H54 (cell line): ENCODE results near the gene ACTA1.
"Not testable (repeated sequence)": the region's sequence is repeated elsewhere in the genome, so short reads cannot be mapped to it uniquely, and the experiment has no call there.

Experiments
- DNase-seq: peaks from one replicate; pipeline ENCODE4 v3.0.0; 2011; ENCODE audit warnings: low spot score, mixed read lengths; ENCODE audit not compliant: insufficient read length
- FAIRE-seq: peaks from 3 replicates; lab custom pipeline; 2011; peaks lifted over from hg19 to GRCh38; lab: Jason Lieb, UNC
- POLR2A ChIP-seq: IDR thresholded peaks from 2 replicates; pipeline ENCODE4 v1.6.1; 2011; ENCODE audit warnings: low read depth, mild to moderate bottlenecking, low read length

The ACTA1 gene

DNA sequence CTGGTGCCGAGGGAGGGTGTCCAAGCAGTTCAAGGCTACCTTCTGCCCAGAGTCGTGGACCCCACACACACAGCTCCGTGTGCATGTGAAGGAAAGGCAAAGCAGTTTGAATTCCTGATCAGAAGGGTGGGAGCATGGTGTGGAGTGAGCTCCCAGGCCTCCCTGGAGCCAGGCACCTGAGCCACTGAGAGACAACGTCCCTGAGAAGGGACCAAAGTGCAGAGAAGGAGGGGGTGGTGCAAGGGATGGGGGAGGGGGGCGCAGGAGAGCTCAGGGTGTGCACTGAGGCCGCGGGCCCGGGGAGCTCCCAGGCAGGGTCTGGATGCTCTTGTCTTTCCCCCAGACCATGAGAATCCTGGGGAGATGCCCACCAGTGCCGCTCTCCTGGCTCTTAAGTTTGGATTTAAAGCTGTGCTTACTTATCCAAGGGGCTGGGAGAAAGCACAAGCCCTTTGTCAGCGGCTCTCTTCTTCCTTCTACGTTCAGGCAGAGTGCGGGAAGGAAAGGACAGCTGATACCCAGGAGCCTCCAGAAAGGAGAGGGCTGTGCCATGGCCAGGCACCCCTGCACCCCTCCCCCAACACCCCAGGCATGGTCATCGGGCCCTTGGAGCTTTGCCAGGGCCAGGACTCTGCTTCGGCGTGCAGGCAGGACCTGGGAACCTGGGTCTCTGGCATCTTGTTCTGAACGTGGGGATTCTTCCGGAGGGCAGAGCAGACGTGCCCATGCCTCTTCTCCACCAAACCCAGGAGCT lies 24.1 kb downstream of the ACTA1 start:
- no peak for TF ChIP-seq POLR2A
- FAIRE-seq (no peak), DNase-seq (no peak)

DNA sequence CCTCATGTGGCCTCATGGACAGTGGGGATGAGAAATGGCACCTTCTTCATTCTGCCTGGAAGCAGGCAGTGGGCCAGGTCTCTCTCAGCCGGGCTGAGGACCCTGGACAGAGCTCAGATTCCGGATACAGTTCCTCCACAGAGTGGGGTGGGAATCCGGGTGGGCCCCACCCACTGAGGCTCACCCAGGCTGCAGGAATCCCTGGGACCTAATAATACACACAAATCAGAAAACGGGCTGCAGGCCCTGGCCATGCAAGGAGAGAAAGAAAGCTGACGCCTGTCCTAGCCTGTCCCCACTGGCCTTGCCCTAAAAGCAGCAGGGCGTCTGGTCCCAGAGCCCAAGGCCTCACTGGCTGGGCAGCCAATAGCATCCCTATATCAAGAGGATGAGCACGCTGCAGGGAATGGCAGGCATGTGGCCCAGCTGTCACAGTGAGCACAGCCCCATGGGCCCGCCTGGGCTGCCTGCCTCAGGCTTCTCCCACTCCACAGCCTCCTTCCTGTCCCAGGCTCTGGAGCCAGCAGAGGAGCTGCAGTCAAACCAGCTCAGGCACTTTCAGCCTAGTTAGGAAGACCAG lies 25.3 kb downstream of the ACTA1 start:
- DNase-seq (no peak), FAIRE-seq (no peak)
- TF ChIP-seq POLR2A, result no peak

DNA sequence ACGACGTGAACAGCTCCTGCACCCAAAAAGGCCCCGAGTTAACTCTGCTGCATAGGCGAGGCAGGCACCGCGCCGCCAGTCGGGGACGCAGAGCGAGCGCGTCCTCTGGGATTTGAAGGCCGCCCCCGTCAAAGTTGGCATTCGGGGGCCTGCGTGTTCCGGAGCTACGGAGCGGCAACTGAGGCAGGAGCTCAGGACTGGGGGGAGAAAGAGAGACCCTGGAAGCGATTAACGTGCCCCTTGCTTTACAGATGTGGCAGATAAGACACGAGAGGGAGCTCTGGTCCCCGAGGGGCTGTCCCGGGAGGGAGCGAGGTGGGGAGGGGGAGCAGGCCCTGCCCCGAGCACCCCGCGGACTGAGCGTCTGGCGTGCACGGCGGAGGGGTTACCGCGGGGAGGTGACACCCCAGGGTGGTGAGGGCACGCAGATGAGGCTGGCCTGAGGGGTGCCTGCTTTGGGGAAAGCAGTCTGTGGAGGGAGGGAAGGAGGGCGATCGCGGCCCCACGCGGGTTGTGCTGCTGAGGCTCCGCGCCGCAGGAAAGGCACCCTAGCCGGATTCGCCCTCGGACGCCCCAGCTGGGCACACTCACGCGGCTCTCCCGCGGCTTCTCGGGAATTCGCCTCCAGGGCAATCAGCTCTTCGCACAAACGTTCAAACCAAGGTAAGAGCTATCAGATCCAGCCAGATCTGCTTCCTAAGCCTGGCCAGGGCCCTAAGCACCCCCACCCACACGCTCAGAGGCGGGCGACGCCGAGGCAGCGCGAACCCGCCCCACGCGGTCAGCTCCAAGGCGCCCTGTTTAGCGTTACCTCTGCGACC lies 26.5 kb downstream of the ACTA1 start:
- DNase-seq (no peak), FAIRE-seq (no peak)

DNA sequence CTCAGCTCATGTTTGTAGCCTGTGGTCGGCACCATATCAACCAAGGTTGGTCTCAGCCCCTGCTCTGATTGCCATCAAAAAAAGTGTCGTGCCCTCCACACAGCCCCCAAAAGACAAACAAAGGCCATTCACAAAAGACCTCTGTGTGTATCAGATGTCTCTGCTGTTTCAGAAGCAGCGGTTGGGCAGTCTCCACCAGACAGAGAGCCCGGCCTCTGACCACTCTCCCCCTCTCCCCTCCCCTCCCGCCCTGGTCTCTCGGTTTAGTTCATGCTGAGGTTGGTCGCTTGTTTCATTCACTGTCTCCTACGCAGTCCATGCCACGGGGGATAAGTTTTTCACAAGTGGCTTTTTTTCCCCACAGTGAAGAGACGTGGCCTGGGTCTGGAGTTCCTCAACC lies 27.1 kb downstream of the ACTA1 start:
- DNase-seq (no peak), FAIRE-seq (no peak)
- TF ChIP-seq POLR2A, result no peak

More for the DNA sequence above, 26.5 kb downstream of the ACTA1 start:
- TF ChIP-seq POLR2A, result no peak

DNA sequence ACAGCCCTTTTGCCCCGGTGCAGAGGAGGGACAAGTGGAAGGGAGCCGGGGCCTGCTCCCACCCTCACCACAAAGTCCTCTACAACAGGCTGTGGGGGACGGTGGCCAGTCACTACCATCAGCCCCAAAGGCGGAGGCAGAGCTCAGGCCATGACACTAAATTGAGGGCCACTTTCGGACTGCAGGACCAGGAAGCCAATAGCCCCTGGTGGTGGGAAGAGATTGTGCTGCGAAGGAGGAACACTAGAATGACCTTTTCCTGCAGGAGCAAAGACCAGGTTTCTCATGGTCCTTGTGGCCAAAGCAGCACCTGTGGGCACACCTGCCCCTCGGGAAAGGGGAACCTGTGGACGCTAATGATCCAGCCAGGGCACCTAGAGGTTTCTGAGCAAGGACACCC lies 30.3 kb downstream of the ACTA1 start:
- no peak for TF ChIP-seq POLR2A
- DNase-seq (no peak), FAIRE-seq (no peak)

DNA sequence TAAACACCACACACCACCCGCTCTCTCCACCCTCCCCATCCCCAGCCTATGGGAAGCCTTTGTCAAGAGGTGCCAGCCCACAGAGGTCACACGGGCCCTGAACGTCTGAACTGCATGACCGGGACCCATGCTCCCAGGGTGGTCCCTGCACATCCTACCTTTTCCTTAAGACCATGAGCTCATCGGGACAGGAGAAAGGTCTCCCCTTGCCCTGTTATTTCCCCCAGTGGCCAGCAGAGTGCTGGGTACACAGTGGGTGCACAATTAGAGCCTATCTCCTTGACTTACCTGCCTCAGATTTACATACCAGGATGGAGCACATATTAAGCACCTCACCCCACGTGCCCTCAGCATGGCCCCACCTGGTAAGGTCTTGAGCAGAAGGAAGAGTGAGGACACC lies 30.9 kb downstream of the ACTA1 start:
- no peak for TF ChIP-seq POLR2A
- no peak for DNase-seq
- FAIRE-seq, result no peak

DNA sequence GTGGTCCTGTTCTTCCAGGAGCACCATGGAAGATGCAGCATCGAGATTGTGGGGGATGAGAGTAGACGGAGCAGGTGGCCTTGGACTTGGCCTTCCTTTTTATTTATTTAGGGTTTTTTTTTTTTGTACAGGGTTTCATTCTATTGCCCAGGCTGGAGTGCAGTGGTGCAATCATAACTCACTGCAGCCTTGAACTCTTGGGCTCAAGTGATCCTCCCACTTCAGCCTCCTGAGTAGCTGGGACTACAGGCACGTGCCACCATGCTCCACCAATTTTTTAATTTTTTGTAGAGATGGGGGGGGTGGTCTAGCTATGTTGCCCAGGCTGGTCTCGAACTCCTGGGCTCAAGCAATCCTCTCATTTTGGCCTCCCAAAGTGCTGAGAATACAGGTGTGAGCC lies 31.6 kb downstream of the ACTA1 start:
- FAIRE-seq, DNase-seq: not testable (repeated sequence)

DNA sequence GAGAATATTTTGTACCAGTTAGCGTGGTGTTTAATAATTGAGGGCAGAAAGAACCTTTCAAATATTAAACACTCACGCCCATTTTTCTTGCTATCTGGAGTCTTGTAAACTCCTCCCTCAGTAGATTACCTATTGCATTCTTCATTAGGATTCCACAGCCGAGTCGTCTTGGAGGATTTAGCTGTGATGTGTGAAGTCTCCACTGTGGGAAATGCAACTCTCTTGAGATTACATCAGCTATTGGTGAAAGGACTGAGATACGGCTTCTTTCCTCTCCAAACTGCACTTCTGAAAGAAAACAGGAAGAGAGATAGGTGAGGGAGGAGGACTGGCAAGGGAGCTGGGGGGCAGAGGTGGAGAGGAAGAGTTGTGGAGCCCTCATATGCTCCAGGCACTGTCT lies 36.1 kb downstream of the ACTA1 start:
- no peak for TF ChIP-seq POLR2A
- FAIRE-seq (no peak), DNase-seq (no peak)

DNA sequence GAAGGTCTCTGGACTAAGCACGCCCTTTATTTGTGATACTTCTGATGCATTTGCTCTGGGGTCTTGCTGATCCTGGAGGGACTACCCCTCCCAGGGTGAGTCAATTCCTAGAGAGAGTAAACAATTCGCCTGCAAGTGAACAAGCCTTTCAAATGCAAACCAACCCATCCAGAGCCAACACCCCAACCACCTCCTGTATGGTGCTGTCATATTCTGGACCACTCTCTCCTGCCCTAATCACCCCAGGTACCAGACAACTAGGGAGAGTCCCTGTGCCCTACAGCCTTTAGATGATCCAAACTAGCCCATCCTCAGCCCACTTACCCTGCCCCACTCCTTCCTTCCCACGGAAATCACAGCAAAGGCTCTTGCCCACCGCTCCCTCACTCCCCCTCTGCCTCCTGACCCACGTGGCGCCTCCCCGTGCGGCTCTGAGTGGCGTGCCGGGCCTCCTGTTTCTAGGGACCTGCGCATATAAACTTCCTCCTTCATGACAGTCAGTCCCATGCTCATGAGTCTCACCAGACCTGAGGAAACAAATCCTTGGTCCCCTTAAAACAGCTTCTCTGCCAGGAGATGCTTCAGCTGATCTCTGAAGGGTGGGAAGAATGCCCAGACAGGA lies 37.2 kb downstream of the ACTA1 start:
- DNase-seq, result no peak

DNA sequence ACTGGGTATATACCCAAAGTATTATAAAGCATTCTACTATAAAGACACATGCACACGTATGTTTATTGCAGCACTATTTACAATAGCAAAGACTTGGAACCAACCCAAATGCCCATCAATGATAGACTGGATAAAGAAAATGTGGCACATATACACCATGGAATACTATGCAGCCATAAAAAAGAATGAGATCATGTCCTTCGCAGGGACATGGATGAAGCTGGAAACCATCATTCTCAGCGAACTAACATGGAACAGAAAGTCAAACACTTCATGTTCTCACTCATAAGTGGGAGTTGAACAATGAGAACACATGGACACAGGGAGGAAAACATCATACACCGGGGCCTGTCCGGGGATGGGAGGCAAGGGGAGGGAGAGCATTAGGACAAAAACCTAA lies 39.4 kb downstream of the ACTA1 start:
- not testable (repeated sequence) for DNase-seq

More for the DNA sequence above, 37.2 kb downstream of the ACTA1 start:
- TF ChIP-seq POLR2A, result no peak
- FAIRE-seq, result no peak

DNA sequence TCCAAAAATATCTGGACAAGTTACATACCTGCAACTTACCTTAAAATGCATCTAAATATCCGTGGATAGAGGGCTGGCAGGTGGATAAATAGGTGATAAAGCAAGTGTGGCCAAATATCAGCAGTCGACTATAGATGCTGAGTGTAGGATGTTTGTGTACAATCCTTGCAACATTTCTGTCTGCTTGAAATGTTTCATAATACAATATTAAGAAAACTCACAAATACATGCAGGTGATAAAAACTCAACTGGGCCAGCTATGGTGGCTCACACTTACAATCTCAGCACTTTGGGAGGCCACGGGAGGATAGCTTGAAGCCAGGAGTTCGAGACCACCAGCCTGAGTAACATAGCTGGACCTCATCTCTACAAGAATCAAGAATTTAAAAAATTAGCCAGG lies 41.0 kb downstream of the ACTA1 start:
- no peak for FAIRE-seq
- TF ChIP-seq POLR2A, result no peak
- DNase-seq, result no peak

More for the DNA sequence above, 39.4 kb downstream of the ACTA1 start:
- FAIRE-seq, result not testable (repeated sequence)

DNA sequence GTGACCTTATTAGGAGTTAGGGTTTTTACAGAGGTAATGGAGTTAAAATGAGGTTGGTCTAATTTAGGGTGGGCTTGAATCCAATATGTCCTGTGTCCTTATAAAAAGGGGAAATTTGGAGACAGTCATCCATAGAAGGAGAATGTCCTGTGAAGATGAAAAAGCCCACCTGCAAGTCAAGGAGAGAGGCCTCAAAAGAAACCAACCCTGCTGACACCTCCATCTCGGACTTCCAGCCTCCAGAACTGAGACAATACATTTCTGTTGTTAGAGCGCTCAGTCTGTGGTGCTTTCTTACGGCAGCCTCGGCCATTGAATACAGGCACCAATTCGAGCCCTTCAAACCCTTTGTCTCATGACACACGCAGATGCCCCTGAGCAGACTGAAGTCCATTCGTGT lies 43.8 kb downstream of the ACTA1 start:
- no peak for DNase-seq
- TF ChIP-seq POLR2A, result no peak
- FAIRE-seq, result no peak

DNA sequence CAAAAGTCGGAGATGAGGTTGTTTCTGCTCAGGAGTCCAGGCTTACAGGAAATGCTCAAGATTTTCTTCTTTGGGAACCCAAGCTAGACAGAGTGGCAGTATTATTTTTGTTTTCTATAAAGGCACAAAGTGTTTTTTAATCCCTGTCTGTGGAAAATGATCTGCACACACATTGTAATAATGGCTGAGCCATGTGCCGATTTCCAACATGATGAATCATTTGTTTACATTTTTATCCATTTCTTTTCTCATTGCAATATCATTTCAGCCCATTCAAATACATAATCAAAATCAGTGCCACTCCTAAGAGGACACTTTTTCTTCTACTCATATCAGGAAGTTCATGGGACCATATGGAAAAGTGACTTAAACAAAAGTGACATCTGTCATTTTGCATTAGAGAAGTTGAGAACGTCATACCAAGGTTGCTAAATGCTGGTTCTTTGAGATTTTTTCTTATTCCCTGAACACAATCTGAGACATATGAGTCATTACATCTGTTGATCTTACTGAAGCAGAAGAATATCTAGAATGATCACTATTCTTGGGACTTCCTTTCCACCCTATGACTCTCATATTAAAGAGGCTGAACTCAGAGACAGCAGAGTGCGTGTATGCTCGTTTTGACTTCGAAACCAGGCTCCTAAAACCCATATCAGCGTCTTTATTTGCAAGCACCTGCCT lies 44.9 kb downstream of the ACTA1 start:
- FAIRE-seq (no peak), DNase-seq (no peak)
- TF ChIP-seq POLR2A, result no peak
